Heart right ventricle (tissue), 16 donors: ENCODE results near the gene FBXL19. TPM values are rescaled to one million over a fixed set of nuclear protein-coding genes. Genes with fewer than 3 reads are reported as not detected.

Experiments used
- ATAC-seq, 8 donors: fragments of 200-7000 bp; cut with Tn5 transposase; one replicate each; pipeline ENCODE4 v1.9.1; 2020; ENCODE audit warnings: mild to moderate bottlenecking in 8 of 8, moderate library complexity in 8 of 8, moderate number of reproducible peaks in 1 of 8
- DNase-seq, 2 donors: peaks; one replicate each; pipeline ENCODE4 v3.0.0-alpha.2; 2020
- H3K27ac ChIP-seq, 10 donors: fragments of 200-600 bp; sonication (generic) in 2 of 10; one replicate each; pipeline versions ENCODE4 v1.5.0 to v1.8.0; 2020 to 2022; ENCODE audit warnings: mild to moderate bottlenecking in 3 of 10
- H3K27me3 ChIP-seq, 7 donors: fragments of 200-600 bp; one replicate each; pipeline ENCODE4 v1.8.0; 2021 to 2022; ENCODE audit warnings: mild to moderate bottlenecking in 2 of 7
- H3K36me3 ChIP-seq, 9 donors: fragments of 200-600 bp; sonication (generic) in 1 of 9; one replicate each; pipeline versions ENCODE4 v1.5.0 to v1.8.0; 2020 to 2022; ENCODE audit warnings: mild to moderate bottlenecking in 2 of 9
- H3K4me1 ChIP-seq, 9 donors: fragments of 200-600 bp; sonication (generic) in 1 of 9; one replicate each; pipeline versions ENCODE4 v1.5.0 to v1.8.0; 2020 to 2022; ENCODE audit warnings: mild to moderate bottlenecking in 4 of 9
- H3K4me3 ChIP-seq, 10 donors: fragments of 200-600 bp; sonication (generic) in 2 of 10; one replicate each; pipeline versions ENCODE4 v1.5.0 to v1.8.0; 2020 to 2022; ENCODE audit warnings: mild to moderate bottlenecking in 7 of 10, moderate library complexity in 2 of 10
- H3K9me3 ChIP-seq, 11 donors: fragments of 200-600 bp in 10 of 11; sonication (generic) in 2 of 11; one replicate each; pipeline versions ENCODE4 v1.5.0 to v1.8.0; 2013 to 2022; ENCODE audit warnings: mild to moderate bottlenecking in 2 of 11, control low read depth in 1 of 11, moderate library complexity in 1 of 11
- WGBS, 2 donors: extraction: QIAGEN DNeasy Blood & Tissue Kit; methylation state at CpG; one replicate each; pipeline ENCODE4 v1.1.7; 2013; ENCODE audit warnings: inconsistent platforms in 1 of 2; 5-methylcytosine and 5-hydroxymethylcytosine counted together
- intact Hi-C, 10 donors: fragments of 100-400 bp; cut with DNase I; formaldehyde crosslinking; loops; one replicate each; pipeline versions ENCODE4 v1.11.1 to v1.14.2; 2022
- polyA plus RNA-seq, 2 donors: library from polyadenylated mRNA; stranded (reverse); fragments of 200-250 nt; gene quantifications; one replicate each; pipeline ENCODE4 v1.2.3, GENCODE V29; 2013
- total RNA-seq, 10 donors: library from RNA; stranded (reverse); fragmentation: NEBNext Ultra II Directional in 3 of 10; extraction: Animal tissue kit (Norgen Biotek cat#: 25700) in 3 of 10; gene quantifications; one replicate each; pipeline versions ENCODE4 v1.2.1 to v1.2.4, GENCODE V29; 2021 to 2023
- TF ChIP-seq, protein P1 (sequence below), 9 donors: fragments of 200-600 bp; sonication (generic) in 2 of 9; IDR thresholded peaks; one replicate each; pipeline versions ENCODE4 v1.5.0 to v1.8.0; 2021 to 2022; ENCODE audit warnings: antibody characterized with exemption in 9 of 9, mild to moderate bottlenecking in 5 of 9, moderate library complexity in 1 of 9
- donor health status: Arrhythmogenic right ventricular cardiomyopathy.
- donor health status: ischemic (EF 13 %, LVEDD 7.1; RV severe dilation, severe dysfunction).
- donor health status: healthy with polysubstance abuse.
- donor health status: DM: no; HTN: yes; CAD: no.
- donor health status: DM: no; HTN: no; CAD: no.
- donor health status: ischemic (EF 25% LVEDD 6.9; RV normal size, moderate dysfunction).
- donor health status: ischemic (EF 25% LVEDD 5.7; RV mildly dilated, moderate dysfunction).
- donor health status: healthy.
- donor health status: DM: yes; HTN: yes; CAD: no.
- donor health status: Ischemic cardiomyopathy.
- donor health status: ischemic (EF 35%, LVEDD 5.7; RV mildly dilated, moderate dysfunction).
- donor health status: nonischemic (EF 11% LVEDD 7.7; RV severe dilation, severe dysfunction).
- donor health status: DM: yes; HTN: yes; CAD: no.
- donor health status: PGD.
- donor health status: ischemic (EF 29% LVEDD 5.4; RV normal size, mild dysfunction).
- donor health status: nonischemic (EF 23%, LVEDD 6.1; RV moderate dilation, normal function).

Gene FBXL19
- total and polyA plus RNA-seq, 12 donors = 4.1 to 14.1 (median 5.8) TPM

DNA sequence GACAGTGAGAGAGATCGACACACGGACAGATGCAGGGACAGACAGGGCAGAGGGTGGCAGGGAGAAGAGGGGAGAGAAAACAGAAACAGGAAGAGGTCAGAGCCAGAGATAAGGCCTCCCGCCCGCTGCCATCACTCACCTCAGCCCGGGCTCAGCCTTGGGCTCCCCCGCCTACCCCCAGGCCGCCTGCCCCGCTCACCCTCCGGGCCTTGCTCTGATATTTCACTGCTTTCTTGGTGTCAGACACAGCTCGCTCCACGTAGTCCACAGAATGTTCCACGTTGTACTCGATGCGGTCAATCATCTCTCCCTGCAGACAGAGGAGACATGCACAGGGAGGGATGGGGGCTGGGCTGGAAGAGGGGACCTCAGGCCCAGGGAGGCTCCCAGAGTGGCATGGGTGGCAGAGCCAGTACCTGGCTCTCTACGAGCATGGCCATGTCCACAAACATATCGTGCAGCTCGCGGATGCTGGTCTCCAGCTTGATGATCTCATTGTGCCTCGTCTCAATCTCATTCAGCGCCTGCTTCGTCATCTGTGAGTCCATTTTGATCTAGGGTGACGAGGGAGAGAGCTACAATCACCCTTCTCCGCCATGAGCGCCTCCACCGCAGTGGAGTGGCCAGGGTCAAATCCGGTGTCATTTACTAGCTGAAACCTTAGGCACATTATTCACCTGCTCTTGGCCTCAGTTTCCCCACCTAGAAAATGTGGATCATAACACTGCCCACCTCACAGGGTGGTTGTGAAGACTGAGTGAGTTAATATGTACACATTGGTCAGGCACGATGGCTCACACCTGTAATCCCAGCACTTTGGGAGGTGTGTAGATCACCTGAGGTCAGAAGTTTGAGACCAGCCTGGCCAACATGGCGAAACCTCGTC lies 69.8 kb downstream of the FBXL19 start:
- Histone ChIP-seq H3K4me3 (no peak overlapping the region), H3K27me3 (no peaks in the 10 kb centered on the region), H3K4me1 (peaks cover 4 to 26% (median 12%) of the 10 kb centered on the region in 9 donors), H3K9me3 (no peaks in the 10 kb centered on the region), H3K36me3 (peaks cover 0 to 3% (median 0%) of the 10 kb centered on the region in 9 donors), H3K27ac (no peak overlapping the region)
- no peak for ATAC-seq
- intact Hi-C loops = loop anchor here in 2 of 10 donors (5.0 to 10.0 kb wide), 2 partner anchors 39 to 152 kb away; partner anchors contain the start of gene STX4 (in 1 of the 2)
- no peak for DNase-seq
- TF ChIP-seq, protein P1, sequence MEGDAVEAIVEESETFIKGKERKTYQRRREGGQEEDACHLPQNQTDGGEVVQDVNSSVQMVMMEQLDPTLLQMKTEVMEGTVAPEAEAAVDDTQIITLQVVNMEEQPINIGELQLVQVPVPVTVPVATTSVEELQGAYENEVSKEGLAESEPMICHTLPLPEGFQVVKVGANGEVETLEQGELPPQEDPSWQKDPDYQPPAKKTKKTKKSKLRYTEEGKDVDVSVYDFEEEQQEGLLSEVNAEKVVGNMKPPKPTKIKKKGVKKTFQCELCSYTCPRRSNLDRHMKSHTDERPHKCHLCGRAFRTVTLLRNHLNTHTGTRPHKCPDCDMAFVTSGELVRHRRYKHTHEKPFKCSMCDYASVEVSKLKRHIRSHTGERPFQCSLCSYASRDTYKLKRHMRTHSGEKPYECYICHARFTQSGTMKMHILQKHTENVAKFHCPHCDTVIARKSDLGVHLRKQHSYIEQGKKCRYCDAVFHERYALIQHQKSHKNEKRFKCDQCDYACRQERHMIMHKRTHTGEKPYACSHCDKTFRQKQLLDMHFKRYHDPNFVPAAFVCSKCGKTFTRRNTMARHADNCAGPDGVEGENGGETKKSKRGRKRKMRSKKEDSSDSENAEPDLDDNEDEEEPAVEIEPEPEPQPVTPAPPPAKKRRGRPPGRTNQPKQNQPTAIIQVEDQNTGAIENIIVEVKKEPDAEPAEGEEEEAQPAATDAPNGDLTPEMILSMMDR (IDR thresholded peaks at IDR 0.05) = no peak
- WGBS, 2 donors = 68 to 76% methylated on average over 29 of the region's 29 CpGs

GRCh38 chr16:30995927-30996323 lies 72.6 kb downstream of the FBXL19 start:
- DNase-seq (no peak), ATAC-seq (no peak)
- Histone ChIP-seq H3K27me3 (no peaks in the 10 kb centered on the region), H3K27ac (peak overlapping the region in 6 of 10 donors; percentile 39 to 88 (median 66)), H3K9me3 (no peaks in the 10 kb centered on the region), H3K36me3 (no peaks in the 10 kb centered on the region), H3K4me1 (peaks cover 4 to 28% (median 16%) of the 10 kb centered on the region in 9 donors), H3K4me3 (peak overlapping the region in 2 of 10 donors; percentile 61 to 64)
- 85 to 86% methylated on average over 11 of the region's 11 CpGs for WGBS, 2 donors
- TF ChIP-seq, protein P1 (IDR thresholded peaks at IDR 0.05) = no peak
- intact Hi-C loops = loop anchor here in 3 of 10 donors (5.0 to 10.0 kb wide), 3 partner anchors 76 to 446 kb away; partner anchors contain the start of genes ZNF646 (in 1 of the 3), ZNF668 (in 1 of the 3) and ZNF843 (in 1 of the 3)

DNA sequence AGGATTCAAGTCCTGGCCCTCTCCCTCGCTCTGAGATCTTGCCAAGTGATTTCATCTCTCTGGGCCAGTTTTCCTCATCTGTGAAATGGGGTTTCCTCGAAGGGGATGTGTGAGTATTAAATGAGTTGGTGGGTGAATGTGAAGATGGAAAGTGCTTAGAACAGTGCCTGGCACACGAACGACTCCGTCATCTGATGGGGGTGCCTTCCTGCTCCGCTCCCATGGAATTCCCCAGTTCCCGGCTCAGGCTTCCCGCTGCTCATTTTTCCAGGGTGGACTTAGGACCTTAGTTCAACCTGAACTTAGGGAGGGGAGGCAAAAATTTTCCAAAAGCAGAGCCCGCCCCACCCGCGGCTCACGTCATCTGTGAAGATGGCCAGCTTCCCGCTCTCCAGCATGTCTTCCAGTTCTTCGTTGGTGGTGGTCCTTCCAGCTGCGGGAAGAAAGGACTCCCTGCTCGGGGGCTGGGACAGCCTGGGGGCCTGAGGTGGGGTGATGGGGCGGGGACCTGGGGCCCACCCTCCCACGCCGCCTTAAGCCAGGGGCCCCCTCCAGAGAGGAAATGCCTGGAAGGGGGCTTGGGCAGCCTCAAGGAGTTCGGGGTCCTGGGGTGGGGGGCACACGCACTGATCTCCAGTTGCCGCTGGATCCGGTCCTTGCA lies 73.1 kb downstream of the FBXL19 start:
- peak in 7 of 8 donors; percentile 6 to 66 (median 22) for ATAC-seq
- Histone ChIP-seq H3K4me1 (peaks cover 4 to 28% (median 16%) of the 10 kb centered on the region in 9 donors), H3K4me3 (peak overlapping the region; percentile 38 to 64 (median 60)), H3K36me3 (no peaks in the 10 kb centered on the region), H3K27me3 (no peaks in the 10 kb centered on the region), H3K9me3 (no peaks in the 10 kb centered on the region), H3K27ac (peak overlapping the region in 9 of 10 donors; percentile 1 to 88 (median 55))
- DNase-seq = no peak
- intact Hi-C loops = loop anchor here in 3 of 10 donors (5.0 to 10.0 kb wide), 3 partner anchors 76 to 446 kb away; partner anchors contain the start of genes ZNF646 (in 1 of the 3), ZNF668 (in 1 of the 3) and ZNF843 (in 1 of the 3)
- 26 to 30% methylated on average over 21 to 23 of the region's 23 CpGs for WGBS, 2 donors
- TF ChIP-seq, protein P1 (IDR thresholded peaks at IDR 0.05) = no peak
